MM.1S (cell line): ENCODE results near the gene CXCR5.

Experiments
- DNase-seq: peaks from one replicate; pipeline ENCODE4 v3.0.0-alpha.2; 2015
- H2AFZ ChIP-seq: fragments of 300-600 bp; sonication (generic); 2 replicates; pipeline ENCODE4 v1.6.0; 2016; ENCODE audit warnings: antibody characterized with exemption, low read length
- H3F3A ChIP-seq: fragments of 300-600 bp; sonication (generic); 2 replicates; pipeline ENCODE4 v1.6.1; 2016; ENCODE audit warnings: mild to moderate bottlenecking, antibody characterized with exemption, low read length, moderate library complexity, mixed read lengths; ENCODE audit not compliant: insufficient read depth
- H3K27ac ChIP-seq: fragments of 300-600 bp; sonication (generic); 2 replicates; pipeline ENCODE4 v1.5.1; 2016; ENCODE audit warnings: mild to moderate bottlenecking, low read length
- H3K27me3 ChIP-seq: fragments of 300-600 bp; sonication (generic); replicated peaks from 2 replicates; pipeline ENCODE4 v1.6.0; 2016; ENCODE audit warnings: low read length; ENCODE audit not compliant: insufficient read depth
- H3K36me3 ChIP-seq: fragments of 300-600 bp; sonication (generic); replicated peaks from 2 replicates; pipeline ENCODE4 v1.6.1; 2016; ENCODE audit warnings: mild to moderate bottlenecking, low read length, mixed read lengths; ENCODE audit not compliant: insufficient read depth
- H3K4me1 ChIP-seq: fragments of 300-600 bp; sonication (generic); 2 replicates; pipeline ENCODE4 v1.6.1; 2016; ENCODE audit warnings: low read length, mixed read lengths
- H3K4me2 ChIP-seq: fragments of 300-600 bp; sonication (generic); 2 replicates; pipeline ENCODE4 v1.6.0; 2016; ENCODE audit warnings: low read depth, low read length
- H3K4me3 ChIP-seq: fragments of 300-600 bp; sonication (generic); 2 replicates; pipeline ENCODE4 v1.5.1; 2016; ENCODE audit warnings: low read length, mixed read lengths
- H3K79me2 ChIP-seq: fragments of 300-600 bp; sonication (generic); 2 replicates; pipeline ENCODE4 v1.6.1; 2016; ENCODE audit warnings: mixed run types, low read length, mixed read lengths
- H3K9ac ChIP-seq: fragments of 300-600 bp; sonication (generic); 2 replicates; pipeline ENCODE4 v1.6.1; 2016; ENCODE audit warnings: low read length, mixed read lengths
- H3K9me2 ChIP-seq: fragments of 300-600 bp; sonication (generic); replicated peaks from 2 replicates; pipeline ENCODE4 v1.6.1; 2016; ENCODE audit warnings: mild to moderate bottlenecking, low read length, mixed read lengths; ENCODE audit not compliant: insufficient read depth
- H3K9me3 ChIP-seq: fragments of 300-600 bp; sonication (generic); replicated peaks from 2 replicates; pipeline ENCODE4 v1.6.1; 2016; ENCODE audit warnings: mild to moderate bottlenecking, low read length, mixed read lengths; ENCODE audit not compliant: insufficient read depth
- H4K20me1 ChIP-seq: fragments of 300-600 bp; sonication (generic); 2 replicates; pipeline ENCODE4 v1.6.1; 2016; ENCODE audit warnings: mild to moderate bottlenecking, low read length, moderate library complexity, mixed read lengths; ENCODE audit not compliant: insufficient read depth
- CTCF ChIP-seq: fragments of 300-600 bp; sonication (generic); IDR thresholded peaks from 2 replicates; pipeline ENCODE4 v1.5.1; 2016; ENCODE audit warnings: antibody characterized with exemption, low read length, mixed read lengths
- EZH2 ChIP-seq: fragments of 300-600 bp; sonication (generic); optimal IDR thresholded peaks from 2 replicates; pipeline ENCODE3; 2017; ENCODE audit warnings: low read depth, mild to moderate bottlenecking, antibody characterized with exemption, low read length, mixed read lengths
- EZH2phosphoT487 ChIP-seq: fragments of 300-600 bp; sonication (generic); IDR thresholded peaks from 2 replicates; pipeline ENCODE4 v1.6.1; 2018; ENCODE audit warnings: antibody characterized with exemption, low read length

Gene CXCR5

GRCh38 chr11:118928870-118929500 is 45.3 kb downstream of the CXCR5 start:
- no peaks in the 10 kb centered on the region for H3K27me3 ChIP-seq
- H3K4me3 ChIP-seq = peak overlapping the region; percentile 72
- DNase-seq = peak; percentile 42
- peaks cover 26% of the 10 kb centered on the region for H3K4me1 ChIP-seq
- H3K79me2 ChIP-seq = peaks cover 14% of the 10 kb centered on the region
- TF ChIP-seq EZH2 = no peak
- TF ChIP-seq EZH2phosphoT487 = no peak
- no peak for TF ChIP-seq CTCF
- H3K9me2 ChIP-seq = no peaks in the 10 kb centered on the region
- peak overlapping the region; percentile 73 for H2AFZ ChIP-seq
- H3K9me3 ChIP-seq = no peaks in the 10 kb centered on the region
- no peaks in the 10 kb centered on the region for H4K20me1 ChIP-seq
- H3K4me2 ChIP-seq = peak overlapping the region; percentile 89
- peaks cover 36% of the 10 kb centered on the region for H3F3A ChIP-seq
- peak overlapping the region; percentile 90 for H3K27ac ChIP-seq
- H3K9ac ChIP-seq = peak overlapping the region; percentile 76
- no peaks in the 10 kb centered on the region for H3K36me3 ChIP-seq

GRCh38 chr11:118929501-118930093 is 45.9 kb downstream of the CXCR5 start:
- no peaks in the 10 kb centered on the region for H4K20me1 ChIP-seq
- peak overlapping the region; percentile 76 for H3K9ac ChIP-seq
- H3K4me2 ChIP-seq = peak overlapping the region; percentile 89
- peak overlapping the region; percentile 73 for H2AFZ ChIP-seq
- peaks cover 20% of the 10 kb centered on the region for H3K4me1 ChIP-seq
- peak overlapping the region; percentile 72 for H3K4me3 ChIP-seq
- TF ChIP-seq EZH2 (no peak), CTCF (no peak), EZH2phosphoT487 (no peak)
- H3F3A ChIP-seq = peaks cover 36% of the 10 kb centered on the region
- no peaks in the 10 kb centered on the region for H3K27me3 ChIP-seq
- H3K9me3 ChIP-seq = no peaks in the 10 kb centered on the region
- no peaks in the 10 kb centered on the region for H3K36me3 ChIP-seq
- DNase-seq = peak; percentile 77
- peak overlapping the region; percentile 90 for H3K27ac ChIP-seq
- no peaks in the 10 kb centered on the region for H3K9me2 ChIP-seq
- peaks cover 8% of the 10 kb centered on the region for H3K79me2 ChIP-seq

- no peaks in the 10 kb centered on the region for H4K20me1 ChIP-seq
- peak overlapping the region; percentile 72 for H3K4me3 ChIP-seq
- peak overlapping the region; percentile 90 for H3K27ac ChIP-seq
- TF ChIP-seq CTCF (peak; percentile 92), EZH2 (no peak)
- H3K9ac ChIP-seq = peak overlapping the region; percentile 76
- H2AFZ ChIP-seq = peak overlapping the region; percentile 73
- H3K4me1 ChIP-seq = peaks cover 20% of the 10 kb centered on the region
- H3K4me2 ChIP-seq = peak overlapping the region; percentile 89
- H3K27me3 ChIP-seq = no peaks in the 10 kb centered on the region
- no peaks in the 10 kb centered on the region for H3K9me2 ChIP-seq
- H3K9me3 ChIP-seq = no peaks in the 10 kb centered on the region
- no peaks in the 10 kb centered on the region for H3K36me3 ChIP-seq
- H3K79me2 ChIP-seq = peaks cover 2% of the 10 kb centered on the region
- peak; percentile 95 for DNase-seq
- H3F3A ChIP-seq = peaks cover 33% of the 10 kb centered on the region
Measured at GRCh38 chr11:118930094-118930712, 46.5 kb downstream of the CXCR5 start.
